DMS53 (cell line): ENCODE data around the gene PBX1.
"Not testable (repeated sequence)": the region's sequence is repeated elsewhere in the genome, so short reads cannot be mapped to it uniquely, and the experiment has no call there.

Source experiments
- DNase-seq: peaks from one replicate; lab custom pipeline; 2025; lab: John Stamatoyannopoulos, UW

The PBX1 gene

GRCh38 chr1:164643018-164643417 is 84.0 kb downstream of the PBX1 start:
- DNase-seq: no peak

GRCh38 chr1:164644268-164644667 is 85.3 kb downstream of the PBX1 start:
- no peak for DNase-seq

GRCh38 chr1:164644774-164645644 is 86.0 kb downstream of the PBX1 start:
- DNase-seq: no peak

GRCh38 chr1:164645921-164646320 is 86.9 kb downstream of the PBX1 start:
- DNase-seq: no peak

- no peak for DNase-seq
Observed at GRCh38 chr1:164647211-164647610, 88.2 kb downstream of the PBX1 start.

- no peak for DNase-seq
Observed at GRCh38 chr1:164648636-164649035, 89.7 kb downstream of the PBX1 start.

GRCh38 chr1:164649146-164649545 is 90.2 kb downstream of the PBX1 start:
- DNase-seq: no peak

- DNase-seq: no peak
Observed at GRCh38 chr1:164650531-164650930, 91.5 kb downstream of the PBX1 start.

- DNase-seq: no peak
Observed at GRCh38 chr1:164651351-164651951, 92.5 kb downstream of the PBX1 start.

- not testable (repeated sequence) for DNase-seq
Observed at GRCh38 chr1:164652969-164653368, 94.0 kb downstream of the PBX1 start.

GRCh38 chr1:164653705-164654104 is 94.7 kb downstream of the PBX1 start:
- DNase-seq: no peak

GRCh38 chr1:164654200-164654599 is 95.2 kb downstream of the PBX1 start:
- DNase-seq: no peak

GRCh38 chr1:164658864-164659263 is 99.9 kb downstream of the PBX1 start:
- DNase-seq: no peak

- peak; percentile 88 for DNase-seq
Observed at GRCh38 chr1:164659621-164660411, 100.8 kb downstream of the PBX1 start.

GRCh38 chr1:164660412-164660772 is 101.4 kb downstream of the PBX1 start:
- DNase-seq: peak; percentile 84

GRCh38 chr1:164660775-164661174 is 101.8 kb downstream of the PBX1 start:
- DNase-seq: peak; percentile 65

- no peak for DNase-seq
Observed at GRCh38 chr1:164662462-164662861, 103.5 kb downstream of the PBX1 start.

GRCh38 chr1:164662955-164663354 is 104.0 kb downstream of the PBX1 start:
- DNase-seq: no peak

- DNase-seq: no peak
Observed at GRCh38 chr1:164664127-164664526, 105.1 kb downstream of the PBX1 start.

- no peak for DNase-seq
Observed at GRCh38 chr1:164667001-164667400, 108.0 kb downstream of the PBX1 start.

GRCh38 chr1:164667600-164667999 is 108.6 kb downstream of the PBX1 start:
- no peak for DNase-seq

- no peak for DNase-seq
Observed at GRCh38 chr1:164668491-164669400, 109.8 kb downstream of the PBX1 start.
